GM18505 (cell line): ENCODE measurements around the gene BLTP2.
"Not testable (repeated sequence)": the region's sequence is repeated elsewhere in the genome, so short reads cannot be mapped to it uniquely, and the experiment has no call there.

Source experiments
- ATAC-seq: cut with Tn5 transposase; IDR thresholded peaks from one replicate; pipeline ENCODE4 v1.9.1; 2021; ENCODE audit not compliant: unreplicated experiment
- POLR2A ChIP-seq: IDR thresholded peaks from 4 replicates; pipeline ENCODE4 v1.6.1; 2011; ENCODE audit warnings: borderline replicate concordance; ENCODE audit not compliant: insufficient read depth, insufficient read length; ENCODE audit errors: extremely low read depth

Gene BLTP2

DNA sequence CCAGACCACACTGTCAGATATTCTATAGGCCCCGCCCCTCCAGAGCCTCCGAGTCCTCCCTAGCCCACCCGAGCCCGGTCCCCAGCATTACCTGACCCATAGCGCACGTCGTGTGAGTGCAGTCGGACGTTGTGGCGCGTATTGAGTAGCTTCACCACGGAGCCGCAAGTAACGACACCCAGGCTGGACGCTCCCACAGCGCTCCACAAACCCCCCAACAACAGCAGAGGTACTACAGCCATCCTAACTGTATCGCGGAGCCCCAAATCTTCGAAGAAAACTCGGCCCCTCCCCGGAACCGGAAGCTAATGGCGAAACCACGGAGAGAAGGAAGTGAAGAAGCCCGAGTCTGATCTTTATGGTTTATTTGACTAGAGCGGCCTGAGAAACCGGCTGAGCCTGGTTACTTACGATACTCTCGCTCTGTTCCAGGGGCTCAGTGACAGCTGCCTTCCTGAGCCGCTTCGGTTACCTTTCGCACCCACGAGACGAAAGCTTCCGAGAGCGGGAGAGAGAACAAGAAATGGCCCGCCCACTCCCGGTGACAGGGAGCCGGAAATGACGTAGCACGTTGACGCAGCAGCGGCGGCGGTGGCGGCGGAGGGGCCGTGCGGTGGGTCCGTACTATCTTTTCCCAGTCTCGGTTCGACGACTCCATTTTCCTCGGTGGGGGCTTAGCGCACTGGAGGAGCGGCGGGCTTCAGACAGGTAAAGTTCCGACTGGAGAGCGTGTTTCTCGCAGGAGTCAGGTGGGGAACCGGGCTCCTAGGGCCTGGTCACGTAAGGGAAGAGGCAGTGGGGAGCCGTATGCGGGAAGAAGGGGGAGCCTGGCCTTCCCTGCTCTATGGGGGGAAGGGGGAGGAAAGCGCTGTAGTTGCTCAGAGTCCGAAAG, 16.9 kb upstream of the BLTP2 start, which contains the start of the genes SDF2 and SUPT6H:
Gene SDF2 (minus strand): TSS at position 272 of the 892 bp plus-strand sequence. CDS start 30 bp downstream, at position 242.
Gene SUPT6H (plus strand): TSS at position 571 of the 892 bp plus-strand sequence. CDS start 11,197 bp downstream, outside the sequence.
- TF ChIP-seq POLR2A, result peak; percentile 90
- ATAC-seq, result peak; percentile 81

DNA sequence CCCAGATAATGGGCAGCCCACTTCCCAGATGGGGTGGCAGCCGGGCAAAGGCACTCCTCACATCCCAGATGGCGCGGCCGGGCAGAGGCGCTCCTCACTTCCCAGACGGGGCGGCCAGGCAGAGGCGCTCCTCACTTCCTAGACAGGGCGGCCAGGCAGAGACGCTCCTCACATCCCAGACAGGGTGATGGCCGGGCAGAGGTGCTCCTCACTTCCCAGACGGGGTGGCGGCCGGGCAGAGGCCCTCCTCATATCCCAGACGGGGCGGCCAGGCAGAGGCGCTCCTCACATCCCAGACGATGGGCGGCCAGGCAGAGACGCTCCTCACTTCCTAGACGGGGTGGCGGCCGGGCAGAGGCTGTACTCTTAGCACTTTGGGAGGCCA, 14.5 kb upstream of the BLTP2 start:
- ATAC-seq, result not testable (repeated sequence)

DNA sequence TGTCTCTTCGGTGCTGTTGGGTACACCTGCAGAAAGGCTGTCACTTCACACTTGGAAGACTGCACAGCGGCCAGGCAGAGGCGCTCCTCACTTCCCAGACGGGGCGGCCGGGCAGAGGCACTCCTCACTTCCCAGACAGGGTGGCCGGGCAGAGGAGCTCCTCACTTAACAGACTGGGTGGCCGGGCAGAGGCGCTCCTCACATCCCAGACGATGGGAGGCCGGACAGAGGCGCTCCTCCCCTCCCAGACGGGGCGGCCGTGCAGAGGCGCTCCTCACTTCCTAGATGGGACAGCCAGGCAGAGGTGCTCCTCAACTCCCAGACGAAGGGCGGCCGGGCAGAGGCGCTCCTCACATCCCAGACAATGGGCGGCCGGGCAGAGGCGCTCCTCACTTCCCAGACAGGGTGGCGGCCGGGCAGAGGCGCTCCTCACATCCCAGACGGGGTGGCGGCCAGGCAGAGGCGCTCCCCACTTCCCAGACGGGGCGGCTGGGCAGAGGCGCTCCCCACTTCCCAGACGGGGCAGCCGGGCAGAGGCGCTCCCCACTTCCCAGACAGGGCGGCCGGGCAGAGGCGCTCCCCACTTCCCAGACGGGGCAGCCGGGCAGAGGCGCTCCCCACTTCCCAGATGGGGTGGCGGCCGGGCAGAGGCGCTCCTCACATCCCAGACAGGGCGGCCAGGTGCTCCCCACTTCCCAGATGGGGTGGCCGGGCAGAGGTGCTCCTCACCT, 14.0 kb upstream of the BLTP2 start:
- not testable (repeated sequence) for ATAC-seq

DNA sequence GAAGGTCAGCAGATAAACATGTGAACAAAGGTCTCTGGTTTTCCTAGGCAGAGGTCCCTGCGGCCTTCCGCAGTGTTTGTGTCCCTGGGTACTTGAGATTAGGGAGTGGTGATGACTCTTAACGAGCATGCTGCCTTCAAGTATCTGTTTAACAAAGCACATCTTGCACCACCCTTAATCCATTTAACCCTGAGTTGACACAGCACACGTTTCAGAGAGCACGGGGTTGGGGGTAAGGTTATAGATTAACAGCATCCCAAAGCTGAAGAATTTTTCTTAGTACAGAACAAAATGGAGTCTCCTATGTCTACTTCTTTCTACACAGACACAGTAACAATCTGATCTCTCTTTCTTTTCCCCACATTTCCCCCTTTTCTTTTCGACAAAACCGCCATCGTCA, 13.4 kb upstream of the BLTP2 start:
- not testable (repeated sequence) for ATAC-seq

DNA sequence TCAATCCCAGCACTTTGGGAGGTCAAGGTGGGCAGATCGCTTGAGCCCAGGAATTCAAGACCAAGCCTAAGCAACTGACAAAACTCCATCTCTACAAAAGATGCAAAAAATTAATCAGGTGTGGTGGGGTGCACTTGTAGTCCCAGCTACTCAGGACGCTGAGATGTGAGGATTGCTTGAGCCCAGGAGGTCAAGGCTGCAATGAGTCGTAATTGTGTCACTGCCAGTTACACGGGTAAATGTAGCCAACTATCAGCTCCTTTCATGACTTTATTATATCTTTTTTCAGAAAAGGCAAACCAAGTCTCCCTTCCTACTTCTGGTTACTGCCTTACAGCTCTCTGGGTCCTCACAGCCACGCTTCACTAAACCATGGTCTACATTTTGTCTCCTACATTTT, 12.8 kb upstream of the BLTP2 start:
- ATAC-seq, result no peak
- no peak for TF ChIP-seq POLR2A

DNA sequence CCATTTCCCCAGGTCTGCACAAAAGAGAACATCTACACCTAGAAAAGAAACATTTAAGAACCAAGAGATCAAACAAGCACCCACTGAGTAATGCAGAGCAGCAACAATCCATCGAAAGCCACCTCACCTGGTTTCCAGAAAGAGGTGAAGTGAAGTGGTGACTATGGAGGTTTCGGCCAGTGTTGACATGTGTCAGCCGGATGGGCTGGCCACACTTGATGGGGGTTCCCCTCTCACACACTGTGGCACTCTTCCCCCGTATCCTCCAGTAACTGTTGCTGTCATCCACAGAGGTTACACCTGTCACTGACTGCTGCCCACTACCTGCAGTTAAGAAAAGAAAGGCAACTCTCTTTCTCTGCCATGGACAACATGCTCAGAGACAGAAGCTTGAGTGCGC, 10.2 kb upstream of the BLTP2 start:
- TF ChIP-seq POLR2A, result no peak
- no peak for ATAC-seq

DNA sequence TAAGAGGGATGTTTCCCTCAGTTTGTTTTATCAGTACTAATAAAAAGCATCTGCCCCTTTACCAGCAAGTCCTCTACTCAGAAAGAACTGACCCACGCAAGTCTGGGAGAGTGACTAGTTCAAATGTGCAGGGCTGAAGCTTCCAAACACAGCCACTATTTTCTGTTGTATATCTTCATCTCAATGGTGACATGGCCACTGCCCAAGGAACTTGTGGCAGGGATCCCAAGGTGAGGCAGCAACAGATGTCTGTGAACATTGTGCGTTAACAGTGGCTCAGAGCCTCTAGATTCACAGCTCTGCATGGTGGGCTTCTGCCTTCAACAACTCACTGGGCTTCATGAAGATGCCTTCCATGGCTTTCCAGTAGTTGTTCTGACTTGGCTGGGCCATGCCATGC, 3.7 kb upstream of the BLTP2 start:
- ATAC-seq, result no peak
- no peak for TF ChIP-seq POLR2A

DNA sequence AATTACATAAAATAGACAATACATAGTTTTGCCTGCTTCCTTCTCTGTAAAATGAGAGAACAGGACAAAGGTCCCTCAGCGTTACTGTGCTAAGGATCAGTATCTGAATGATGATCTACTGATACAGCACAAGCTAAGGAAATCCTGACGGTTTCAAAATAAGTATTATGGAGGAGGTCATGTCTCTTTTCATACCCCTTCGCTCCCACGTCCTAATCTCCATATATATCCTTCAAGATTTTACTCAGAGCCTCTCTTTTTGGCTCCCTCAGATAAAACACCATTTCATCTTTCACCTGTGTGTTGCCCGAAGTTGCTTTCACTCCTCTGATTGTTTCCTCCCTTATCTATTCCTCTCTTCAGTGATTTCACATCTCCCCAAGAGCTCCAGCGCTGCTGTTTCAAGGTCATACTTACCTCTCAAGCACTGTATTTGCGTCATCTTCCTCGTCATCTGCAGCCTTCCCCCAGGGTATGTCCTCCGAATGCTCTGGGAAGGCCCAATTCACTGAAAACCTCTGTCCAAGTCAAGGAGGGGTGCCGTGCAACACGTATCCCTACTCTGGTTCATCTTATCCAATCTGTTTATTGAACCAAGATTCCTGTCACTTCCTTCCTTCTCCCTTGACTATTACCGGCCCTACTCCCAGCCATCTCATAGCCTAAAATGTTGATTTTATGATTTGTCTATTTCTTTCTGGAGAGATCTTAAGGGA, 1.2 kb upstream of the BLTP2 start:
- TF ChIP-seq POLR2A, result no peak
- ATAC-seq, result no peak

DNA sequence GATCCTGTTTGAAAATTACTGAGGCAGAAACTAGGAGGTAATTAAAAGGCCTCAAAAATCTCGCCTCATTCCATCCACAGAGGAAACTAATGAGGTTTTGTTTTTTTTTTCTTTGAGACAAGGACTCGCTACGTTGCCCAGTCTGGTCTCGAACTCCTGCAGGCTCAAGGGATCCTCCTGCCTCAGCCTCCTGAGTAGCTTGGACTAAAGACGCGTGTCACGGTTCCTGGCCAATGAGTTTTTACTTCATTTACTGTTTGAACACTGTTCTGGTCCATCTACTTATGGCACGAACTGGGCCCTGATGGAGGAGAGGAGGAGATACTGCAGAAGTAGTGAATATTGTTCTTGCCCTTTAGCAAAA, 600 bp upstream of the BLTP2 start:
- no peak for TF ChIP-seq POLR2A
- no peak for ATAC-seq

DNA sequence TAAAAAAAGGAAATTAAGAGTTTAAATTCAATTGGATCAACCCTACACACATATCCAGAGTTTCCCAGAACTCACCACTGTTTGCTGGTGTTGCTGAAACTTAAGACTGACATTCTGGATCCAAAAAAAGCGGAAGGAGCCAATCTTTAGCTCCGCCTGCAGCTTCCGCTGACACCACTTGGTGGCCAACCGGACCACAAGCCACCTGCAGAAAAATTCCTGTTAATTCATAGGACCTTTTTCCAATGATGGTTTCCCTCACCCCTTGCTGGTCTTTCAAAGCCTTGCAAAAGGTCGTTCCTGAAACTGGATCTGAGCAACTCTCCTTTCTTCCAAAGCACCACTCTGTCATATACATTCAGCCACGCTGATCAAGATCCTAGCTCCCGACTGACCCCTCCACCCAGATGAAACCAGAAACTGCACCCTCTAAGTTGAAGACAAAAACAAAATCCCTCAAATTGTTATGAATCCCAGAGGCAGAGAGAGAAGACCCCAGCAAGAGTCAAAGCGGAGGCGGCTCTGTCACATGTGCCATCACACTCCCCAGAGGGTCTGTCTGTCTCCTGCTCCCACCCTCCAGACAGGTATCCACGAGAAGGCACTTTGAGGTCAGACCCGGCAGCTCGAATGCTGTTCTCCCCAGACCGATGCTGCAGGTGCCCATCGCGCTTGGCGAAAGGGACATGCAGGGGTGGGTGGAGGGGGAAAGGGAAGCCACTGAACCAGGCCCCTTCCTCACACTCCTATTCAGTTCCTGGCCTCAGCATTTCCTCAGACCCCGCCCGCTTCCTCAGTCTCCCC, 773 bp downstream of the BLTP2 start:
- peak; percentile 9 for ATAC-seq
- peak; percentile 37 for TF ChIP-seq POLR2A

DNA sequence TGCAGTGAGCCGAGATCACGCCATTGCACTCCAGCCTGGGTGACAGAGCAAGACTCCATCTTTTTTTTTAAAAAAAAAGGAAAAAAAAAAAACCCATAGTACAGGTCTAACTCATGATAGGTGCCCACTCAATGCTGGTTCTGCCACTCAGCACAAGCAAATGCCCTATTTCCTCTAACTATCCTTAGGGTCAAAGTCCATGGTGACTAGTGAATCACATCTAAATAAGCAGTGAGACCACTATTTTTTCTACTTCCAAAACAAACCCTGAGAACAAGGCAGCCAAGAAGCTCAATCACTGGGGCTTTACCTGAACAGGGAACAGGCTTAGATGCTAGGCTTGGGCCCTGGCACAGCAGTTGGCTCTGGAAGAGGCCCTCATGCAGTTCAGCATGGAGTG, 3.4 kb downstream of the BLTP2 start:
- TF ChIP-seq POLR2A, result no peak
- ATAC-seq, result no peak

DNA sequence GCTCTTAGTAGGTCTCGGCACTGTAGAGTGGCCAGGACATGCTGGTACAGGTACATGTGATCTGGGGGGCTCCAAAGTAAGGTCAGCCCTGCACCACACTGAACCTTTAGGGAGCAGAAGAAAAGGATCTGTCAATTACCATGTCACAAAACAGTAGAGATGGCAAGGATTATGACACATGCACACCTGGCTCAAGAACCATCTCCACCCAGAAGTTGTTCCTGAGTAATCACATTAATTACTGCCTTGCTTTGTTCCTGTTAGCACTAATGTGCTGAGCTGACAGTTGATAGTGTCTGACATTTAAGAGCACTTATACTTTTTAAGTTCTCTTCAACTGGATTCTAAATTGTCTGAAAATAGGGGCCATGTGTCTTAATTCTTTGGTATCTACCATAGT, 9.5 kb downstream of the BLTP2 start:
- TF ChIP-seq POLR2A, result no peak
- ATAC-seq, result no peak
